SK-N-DZ (cell line): ENCODE measurements around the gene PCDHA13.
"Not testable (repeated sequence)": the region's sequence is repeated elsewhere in the genome, so short reads cannot be mapped to it uniquely, and the experiment has no call there.

ENCODE experiments used
- DNase-seq: peaks from one replicate; pipeline ENCODE4 v3.0.0-alpha.2; 2015; ENCODE audit warnings: low spot score

Gene PCDHA13

GRCh38 chr5:140870221-140871201 lies 11.4 kb upstream of the PCDHA13 start:
- DNase-seq: no peak

GRCh38 chr5:140875085-140876065 lies 6.5 kb upstream of the PCDHA13 start, which contains the start of gene PCDHA12:
Gene PCDHA12, plus strand, starts transcription at chr5:140875308. Its CDS starts 165 bp downstream, at chr5:140875473.
- DNase-seq: no peak

- not testable (repeated sequence) for DNase-seq
Observed at GRCh38 chr5:140876541-140877261, 5.2 kb upstream of the PCDHA13 start.

- no peak for DNase-seq
Observed at GRCh38 chr5:140877262-140877581, 4.7 kb upstream of the PCDHA13 start.

GRCh38 chr5:140882591-140882899 lies 621 bp downstream of the PCDHA13 start:
- peak; percentile 15 for DNase-seq

- no peak for DNase-seq
Observed at GRCh38 chr5:140883373-140883772, 1.4 kb downstream of the PCDHA13 start.

- no peak for DNase-seq
Observed at GRCh38 chr5:140883927-140884697, 2.2 kb downstream of the PCDHA13 start.

GRCh38 chr5:140916325-140916724 lies 34.4 kb downstream of the PCDHA13 start:
- no peak for DNase-seq

GRCh38 chr5:140923601-140924000 lies 41.7 kb downstream of the PCDHA13 start:
- DNase-seq: no peak

GRCh38 chr5:140925806-140926442 lies 44.0 kb downstream of the PCDHA13 start, which contains the start of gene PCDHAC1:
Gene PCDHAC1, plus strand, starts transcription at chr5:140926299. Its CDS starts 594 bp downstream, at chr5:140926893.
- DNase-seq: no peak

- peak; percentile 78 for DNase-seq
Observed at GRCh38 chr5:140926443-140927227, 44.7 kb downstream of the PCDHA13 start.

GRCh38 chr5:140927228-140927573 lies 45.3 kb downstream of the PCDHA13 start:
- DNase-seq: no peak
